NCI-H1105 treated with DMSO at 0.1 percent for 48 hours (cell line): ENCODE measurements around the gene RHBG.
"Not testable (repeated sequence)": the region's sequence is repeated elsewhere in the genome, so short reads cannot be mapped to it uniquely, and the experiment has no call there.

ENCODE experiments used
- DNase-seq: peaks from one replicate; lab custom pipeline; 2025; lab: John Stamatoyannopoulos, UW

Gene RHBG

GRCh38 chr1:156368889-156369684, at the start of gene RHBG:
RHBG (plus strand) TSS chr1:156369211; CDS start chr1:156369250, 39 bp downstream.
- no peak for DNase-seq

GRCh38 chr1:156319664-156320063, 49.3 kb upstream of the RHBG start:
- peak; percentile 0 for DNase-seq

GRCh38 chr1:156320560-156320959, 48.5 kb upstream of the RHBG start:
- no peak for DNase-seq

GRCh38 chr1:156323179-156323578, 45.8 kb upstream of the RHBG start:
- not testable (repeated sequence) for DNase-seq

GRCh38 chr1:156336242-156336641, 32.8 kb upstream of the RHBG start:
- no peak for DNase-seq

- DNase-seq = no peak
These were observed 31.7 kb upstream of the RHBG start for GRCh38 chr1:156337052-156337887.

- no peak for DNase-seq
These were observed 31.2 kb upstream of the RHBG start for GRCh38 chr1:156337888-156338179.

- DNase-seq = peak; percentile 99
These were observed 30.6 kb upstream of the RHBG start, which contains the start of the genes CCT3 and TSACC for GRCh38 chr1:156338180-156338976. CCT3 (minus strand) TSS chr1:156338292; CDS start chr1:156338184, 108 bp downstream. TSACC (plus strand) TSS chr1:156338526; CDS start chr1:156339758, 1,232 bp downstream.

- no peak for DNase-seq
These were observed 26.6 kb upstream of the RHBG start for GRCh38 chr1:156342166-156342955.

GRCh38 chr1:156344409-156344808, 24.6 kb upstream of the RHBG start:
- DNase-seq = no peak

- DNase-seq = not testable (repeated sequence)
These were observed 23.0 kb upstream of the RHBG start for GRCh38 chr1:156346035-156346434.

- no peak for DNase-seq
These were observed 22.4 kb upstream of the RHBG start for GRCh38 chr1:156346636-156347035.

GRCh38 chr1:156347331-156347730, 21.7 kb upstream of the RHBG start:
- DNase-seq = no peak

GRCh38 chr1:156352481-156352880, 16.5 kb upstream of the RHBG start:
- DNase-seq = not testable (repeated sequence)

- no peak for DNase-seq
These were observed 12.6 kb upstream of the RHBG start for GRCh38 chr1:156356262-156356874.

GRCh38 chr1:156356875-156357534, 12.0 kb upstream of the RHBG start:
- DNase-seq = peak; percentile 89

GRCh38 chr1:156357977-156358376, 11.0 kb upstream of the RHBG start:
- no peak for DNase-seq

- DNase-seq = no peak
These were observed 10.4 kb upstream of the RHBG start for GRCh38 chr1:156358641-156359040.

- DNase-seq = no peak
These were observed 9.8 kb upstream of the RHBG start for GRCh38 chr1:156359249-156359648.

GRCh38 chr1:156359973-156360372, 9.0 kb upstream of the RHBG start:
- no peak for DNase-seq
